ENCODE measurements around the gene PRRC2C.

The PRRC2C gene

GRCh38 chr1:171457412-171457811 is 27.9 kb upstream of the PRRC2C start:
- TF ChIP-seq USF1 (IDR thresholded peaks at IDR 0.05): no peak
- no peak for TF ChIP-seq TAF1 (IDR thresholded peaks at IDR 0.05; ENCODE audit: low read depth)
- no peak for TF ChIP-seq TCF12 (IDR thresholded peaks at IDR 0.05; ENCODE audit: low read depth)
- TF ChIP-seq CREB1 (IDR thresholded peaks at IDR 0.05; ENCODE audit: low read depth): no peak
- TF ChIP-seq EP300 (IDR thresholded peaks at IDR 0.05; ENCODE audit: borderline replicate concordance): no peak
- TF ChIP-seq TEAD4 (IDR thresholded peaks at IDR 0.05): no peak

GRCh38 chr1:171460018-171460620 is 25.2 kb upstream of the PRRC2C start:
- TF ChIP-seq TEAD4 (IDR thresholded peaks at IDR 0.05) (no peak), FOXM1 (IDR thresholded peaks at IDR 0.05; ENCODE audit: borderline replicate concordance, low read depth) (no peak), EGR1 (IDR thresholded peaks at IDR 0.05) (no peak), REST (IDR thresholded peaks at IDR 0.05; ENCODE audit: low read depth) (no peak)

GRCh38 chr1:171467626-171468025 is 17.7 kb upstream of the PRRC2C start:
- no peak for TF ChIP-seq USF1 (IDR thresholded peaks at IDR 0.05)
- TF ChIP-seq TAF1 (IDR thresholded peaks at IDR 0.05; ENCODE audit: low read depth): no peak

- TF ChIP-seq TCF12 (IDR thresholded peaks at IDR 0.05; ENCODE audit: low read depth): no peak
- no peak for TF ChIP-seq CREB1 (IDR thresholded peaks at IDR 0.05; ENCODE audit: low read depth)
- TF ChIP-seq TAF1 (IDR thresholded peaks at IDR 0.05; ENCODE audit: low read depth): no peak
- TF ChIP-seq REST (IDR thresholded peaks at IDR 0.05; ENCODE audit: low read depth): no peak
- TF ChIP-seq FOXM1 (IDR thresholded peaks at IDR 0.05; ENCODE audit: borderline replicate concordance, low read depth): no peak
- TF ChIP-seq EP300 (IDR thresholded peaks at IDR 0.05; ENCODE audit: borderline replicate concordance): no peak
- no peak for TF ChIP-seq CEBPB (IDR thresholded peaks at IDR 0.05)
- no peak for TF ChIP-seq YY1 (IDR thresholded peaks at IDR 0.05; ENCODE audit: low read depth)
- no peak for TF ChIP-seq USF1 (IDR thresholded peaks at IDR 0.05)
- TF ChIP-seq RAD21 (IDR thresholded peaks at IDR 0.05; ENCODE audit: low read depth): no peak
- TF ChIP-seq MAX (IDR thresholded peaks at IDR 0.05): no peak
- no peak for TF ChIP-seq NFIC (IDR thresholded peaks at IDR 0.05)
- TF ChIP-seq EGR1 (IDR thresholded peaks at IDR 0.05): no peak
Measured at GRCh38 chr1:171468120-171468750, 17.1 kb upstream of the PRRC2C start.

GRCh38 chr1:171470726-171471125 is 14.6 kb upstream of the PRRC2C start:
- TF ChIP-seq RAD21 (IDR thresholded peaks at IDR 0.05; ENCODE audit: low read depth): no peak
- no peak for TF ChIP-seq EGR1 (IDR thresholded peaks at IDR 0.05)
- no peak for TF ChIP-seq USF1 (IDR thresholded peaks at IDR 0.05)
- no peak for TF ChIP-seq CEBPB (IDR thresholded peaks at IDR 0.05)
- no peak for TF ChIP-seq NFIC (IDR thresholded peaks at IDR 0.05)

GRCh38 chr1:171472183-171472647 is 13.1 kb upstream of the PRRC2C start:
- TF ChIP-seq NFIC (IDR thresholded peaks at IDR 0.05): no peak
- no peak for TF ChIP-seq MAX (IDR thresholded peaks at IDR 0.05)
- TF ChIP-seq EP300 (IDR thresholded peaks at IDR 0.05; ENCODE audit: borderline replicate concordance): no peak
- no peak for TF ChIP-seq EGR1 (IDR thresholded peaks at IDR 0.05)
- no peak for TF ChIP-seq USF1 (IDR thresholded peaks at IDR 0.05)
- TF ChIP-seq TAF1 (IDR thresholded peaks at IDR 0.05; ENCODE audit: low read depth): no peak
- no peak for TF ChIP-seq TCF12 (IDR thresholded peaks at IDR 0.05; ENCODE audit: low read depth)
- TF ChIP-seq FOXM1 (IDR thresholded peaks at IDR 0.05; ENCODE audit: borderline replicate concordance, low read depth): no peak
- TF ChIP-seq YY1 (IDR thresholded peaks at IDR 0.05; ENCODE audit: low read depth): no peak
- no peak for TF ChIP-seq ZBTB7A (IDR thresholded peaks at IDR 0.05; ENCODE audit: low read depth)
- no peak for TF ChIP-seq REST (IDR thresholded peaks at IDR 0.05; ENCODE audit: low read depth)
- no peak for TF ChIP-seq RAD21 (IDR thresholded peaks at IDR 0.05; ENCODE audit: low read depth)
- no peak for TF ChIP-seq CREB1 (IDR thresholded peaks at IDR 0.05; ENCODE audit: low read depth)
- TF ChIP-seq TEAD4 (IDR thresholded peaks at IDR 0.05): no peak
- no peak for TF ChIP-seq CEBPB (IDR thresholded peaks at IDR 0.05)
